HCT116 (cell line): ENCODE data around the gene LAS1L. TPM values are rescaled to one million over a fixed set of nuclear protein-coding genes. Genes with fewer than 3 reads are reported as not detected.
"Not testable (repeated sequence)": the region's sequence is repeated elsewhere in the genome, so short reads cannot be mapped to it uniquely, and the experiment has no call there.

Experiments used
- ATAC-seq: fragments of 200-7000 bp; cut with Tn5 transposase; 2 replicates; pipeline ENCODE4 v1.9.1; 2020; ENCODE audit warnings: mild to moderate bottlenecking, moderate library complexity
- BruUV-seq: library from RNA; stranded (reverse); fragments of 400-500 nt; replicated peaks from 2 replicates; lab custom pipeline; 2021; lab: Mats Ljungman, UMichigan
- CTCF ChIA-PET: fragments of 300-600 bp; sonication (Branson Sonifier 250); formaldehyde crosslinking; loops from one replicate; lab custom pipeline; 2021; ENCODE audit warnings: antibody characterized with exemption; lab: Charles Lee
- POLR2A ChIA-PET: fragments of 300-600, 350-600 bp; sonication (Branson Sonifier 250); formaldehyde crosslinking; loops from one replicate; lab custom pipeline; 2021; ENCODE audit warnings: antibody characterized with exemption; lab: Charles Lee
- RAD21 ChIA-PET, 2 experiments: fragments of 300-600 bp; sonication (Branson Sonifier 250); formaldehyde crosslinking; loops; one replicate each; lab custom pipeline; 2023; ENCODE audit warnings: low total read pairs in 2 of 2; ENCODE audit not compliant: uncharacterized antibody in 2 of 2, unreplicated experiment in 2 of 2, low non-redundant PET in 1 of 2; lab: Charles Lee
- DNase-seq: peaks from one replicate; pipeline ENCODE4 v3.0.0-alpha.2; 2010; ENCODE audit warnings: low read depth, low spot score
- H2AFZ ChIP-seq: fragments of 200-600 bp; shearing (Covaris generic), sonication (generic); 2 replicates; pipeline ENCODE4 v1.6.1; 2017; ENCODE audit warnings: low read depth, mixed run types, mixed read lengths, antibody characterized with exemption, low read length; ENCODE audit not compliant: poor library complexity, severe bottlenecking
- H3K27ac ChIP-seq: 2 replicates; pipeline ENCODE4 v1.5.1; 2012; ENCODE audit warnings: low read depth, low read length
- H3K27me3 ChIP-seq: fragments of 200-600 bp; sonication (generic); 2 replicates; pipeline ENCODE4 v1.6.1; 2016; ENCODE audit warnings: mixed run types, low read length, mixed read lengths; ENCODE audit not compliant: insufficient read depth
- H3K36me3 ChIP-seq, 2 experiments: fragments of 200-500 bp in 1 of 2; fragments of 200-600 bp in 1 of 2; sonication (Bioruptor generic) in 1 of 2; sonication (generic) in 1 of 2; 2 replicates each; pipeline versions ENCODE4 v1.5.1 to v1.6.1; 2014 to 2016; ENCODE audit warnings: low read length in 2 of 2, inconsistent platforms in 1 of 2, mixed read lengths in 1 of 2, mixed run types in 1 of 2; ENCODE audit not compliant: insufficient read depth in 2 of 2, control insufficient read depth in 1 of 2
- H3K4me1 ChIP-seq, 2 experiments: fragments of 200-600 bp in 1 of 2; sonication (generic) in 1 of 2; 2 replicates each; pipeline versions ENCODE4 v1.5.1 to v1.6.1; 2012 to 2017; ENCODE audit warnings: low read length in 2 of 2, inconsistent platforms in 1 of 2, mild to moderate bottlenecking in 1 of 2, mixed read lengths in 1 of 2, mixed run types in 1 of 2, moderate library complexity in 1 of 2; ENCODE audit not compliant: insufficient read depth in 2 of 2, control insufficient read depth in 1 of 2
- H3K4me2 ChIP-seq: fragments of 200-600 bp; sonication (generic); 2 replicates; pipeline ENCODE4 v1.6.1; 2017; ENCODE audit warnings: mixed run types, low read length, mixed read lengths
- H3K4me3 ChIP-seq, 2 experiments: fragments of 200-600 bp in 1 of 2; sonication (generic) in 1 of 2; replicated peaks in 1 of 2; 2 replicates each; pipeline ENCODE4 v1.5.1; 2011 to 2016; ENCODE audit warnings: low read length in 2 of 2, control low read depth in 1 of 2, low read depth in 1 of 2, mild to moderate bottlenecking in 1 of 2, mixed read lengths in 1 of 2, mixed run types in 1 of 2
- H3K79me2 ChIP-seq: fragments of 200-600 bp; sonication (generic); 2 replicates; pipeline ENCODE4 v1.6.1; 2017; ENCODE audit warnings: mild to moderate bottlenecking, mixed run types, low read length, moderate library complexity, mixed read lengths; ENCODE audit not compliant: insufficient read depth
- H3K9ac ChIP-seq: fragments of 200-600 bp; sonication (generic); 2 replicates; pipeline ENCODE4 v1.6.1; 2016; ENCODE audit warnings: low read length, mixed read lengths
- H3K9me2 ChIP-seq: fragments of 200-600 bp; sonication (generic), shearing (Covaris generic); 2 replicates; pipeline ENCODE4 v1.6.1; 2017; ENCODE audit warnings: mixed run types, mild to moderate bottlenecking, moderate library complexity; ENCODE audit not compliant: insufficient read depth
- H3K9me3 ChIP-seq, 2 experiments: fragments of 200-500 bp in 1 of 2; fragments of 200-600 bp in 1 of 2; sonication (Bioruptor generic) in 1 of 2; sonication (generic) in 1 of 2; 2 replicates each; pipeline ENCODE4 v1.6.1; 2014 to 2017; ENCODE audit warnings: low read length in 2 of 2, mixed read lengths in 2 of 2, inconsistent platforms in 1 of 2, low read depth in 1 of 2, mild to moderate bottlenecking in 1 of 2, mixed run types in 1 of 2, moderate library complexity in 1 of 2; ENCODE audit not compliant: control insufficient read depth in 1 of 2, insufficient read depth in 1 of 2
- H4K20me1 ChIP-seq: fragments of 200-600 bp; sonication (generic), shearing (Covaris generic); 2 replicates; pipeline ENCODE4 v1.6.1; 2017; ENCODE audit warnings: mixed run types, mild to moderate bottlenecking, moderate library complexity; ENCODE audit not compliant: insufficient read depth
- CTCF ChIP-seq, 3 experiments: fragments of 200-600 bp in 1 of 3; sonication (generic) in 1 of 3; IDR thresholded peaks in 2 of 3; conservative IDR thresholded peaks in 1 of 3; 2 replicates each; pipeline ENCODE4 v1.5.1; 2012 to 2017; ENCODE audit warnings: low read depth in 2 of 3, low read length in 2 of 3, antibody characterized with exemption in 1 of 3, borderline replicate concordance in 1 of 3, control low read depth in 1 of 3, mild to moderate bottlenecking in 1 of 3, mixed read lengths in 1 of 3, mixed run types in 1 of 3, moderate library complexity in 1 of 3; ENCODE audit not compliant: insufficient read depth in 1 of 3
- ELF1 ChIP-seq: IDR thresholded peaks from 2 replicates; pipeline ENCODE4 v1.6.1; 2012; ENCODE audit warnings: low read depth, borderline replicate concordance
- EZH2phosphoT487 ChIP-seq: fragments of 200-600 bp; IDR thresholded peaks from 2 replicates; pipeline ENCODE4 v1.6.1; 2018; ENCODE audit warnings: antibody characterized with exemption, borderline replicate concordance
- JUND ChIP-seq: IDR thresholded peaks from 2 replicates; pipeline ENCODE4 v1.6.1; 2012
- SRF ChIP-seq: IDR thresholded peaks from 2 replicates; pipeline ENCODE4 v1.6.1; 2012; ENCODE audit warnings: low read depth
- TCF7L2 ChIP-seq: IDR thresholded peaks from 2 replicates; pipeline ENCODE4 v1.7.0; 2011; ENCODE audit warnings: borderline replicate concordance, inconsistent platforms; ENCODE audit not compliant: insufficient read depth, insufficient read length; ENCODE audit errors: extremely low read depth
- ZBTB33 ChIP-seq: IDR thresholded peaks from 2 replicates; pipeline ENCODE4 v1.6.1; 2011; ENCODE audit warnings: mild to moderate bottlenecking, low read length, moderate library complexity; ENCODE audit not compliant: insufficient replicate concordance; ENCODE audit errors: extremely low read depth
- intact Hi-C: fragments of 100-400 bp; cut with micrococcal nuclease; formaldehyde crosslinking; loops from 2 replicates; pipeline ENCODE4 v1.10.0; 2022
- total RNA-seq: library from RNA; stranded (reverse); gene quantifications from one replicate; pipeline ENCODE4 v1.2.1, GENCODE V29; 2021; ENCODE audit not compliant: unreplicated experiment

The LAS1L gene
- total RNA-seq, 1 experiment from 2014 or later, result 47.7 TPM

GRCh38 chrX:65480960-65481359 lies 53.6 kb downstream of the LAS1L start:
- H3K27me3 ChIP-seq, result no peaks in the 10 kb centered on the region
- BruUV-seq, result no TSS peak
- ATAC-seq, result no peak
- H3K36me3 ChIP-seq, result no peaks in the 10 kb centered on the region
- no peak for DNase-seq
- H4K20me1 ChIP-seq, result no peaks in the 10 kb centered on the region
- H3K4me3 ChIP-seq, result no peak overlapping the region
- no peak overlapping the region for H2AFZ ChIP-seq
- no peaks in the 10 kb centered on the region for H3K4me1 ChIP-seq
- ChIA-PET POLR2A (no interaction called here), RAD21 (no interaction called here), CTCF (no interaction called here)
- no peaks in the 10 kb centered on the region for H3K9me2 ChIP-seq
- H3K4me2 ChIP-seq, result no peak overlapping the region
- no peak overlapping the region for H3K9ac ChIP-seq
- H3K79me2 ChIP-seq, result no peaks in the 10 kb centered on the region
- H3K9me3 ChIP-seq, result no peaks in the 10 kb centered on the region
- intact Hi-C loops, result no loop called here
- TF ChIP-seq SRF, result no peak
- no peak for TF ChIP-seq ELF1
- no peak for TF ChIP-seq TCF7L2
- no peak for TF ChIP-seq JUND
- TF ChIP-seq CTCF (IDR thresholded peaks at IDR 0.05 in 2 of 3, conservative IDR thresholded peaks at IDR 0.05 in 1 of 3; ENCODE audit: borderline replicate concordance in 1 of 3, insufficient read depth in 1 of 3, low read depth in 2 of 3, low read length in 2 of 3), result no peak
- TF ChIP-seq EZH2phosphoT487, result no peak
- TF ChIP-seq ZBTB33, result no peak
- H3K27ac ChIP-seq, result no peak overlapping the region

GRCh38 chrX:65479102-65479501 lies 55.5 kb downstream of the LAS1L start:
- H4K20me1 ChIP-seq, H3K36me3 ChIP-seq, intact Hi-C loops, H3K27me3 ChIP-seq, H3K27ac ChIP-seq, H3K4me2 ChIP-seq, H3K4me1 ChIP-seq, H3K9me3 ChIP-seq, RAD21 ChIA-PET, H3K9ac ChIP-seq, POLR2A ChIA-PET, ATAC-seq, H3K9me2 ChIP-seq, H3K4me3 ChIP-seq, CTCF ChIA-PET, DNase-seq, H3K79me2 ChIP-seq, BruUV-seq, H2AFZ ChIP-seq: not testable (repeated sequence)
